Pons (tissue), 1 donor: Measurements from ENCODE around the gene ARID1B.

Source experiments
- DNase-seq: peaks from one replicate; pipeline ENCODE4 v3.0.0-alpha.2; 2016; ENCODE audit warnings: low spot score

ARID1B gene

GRCh38 chr6:156909212-156910010, 132.2 kb downstream of the ARID1B start:
- no peak for DNase-seq

- no peak for DNase-seq
These were observed 132.8 kb downstream of the ARID1B start for GRCh38 chr6:156910011-156910334.

- no peak for DNase-seq
These were observed 133.8 kb downstream of the ARID1B start for GRCh38 chr6:156910938-156911337.

GRCh38 chr6:156911581-156911980, 134.4 kb downstream of the ARID1B start:
- no peak for DNase-seq

GRCh38 chr6:156912431-156912830, 135.3 kb downstream of the ARID1B start:
- DNase-seq = peak; percentile 58

GRCh38 chr6:156914181-156914580, 137.0 kb downstream of the ARID1B start:
- no peak for DNase-seq

- DNase-seq = no peak
These were observed 139.1 kb downstream of the ARID1B start for GRCh38 chr6:156916130-156916801.

GRCh38 chr6:156917213-156917612, 140.0 kb downstream of the ARID1B start:
- DNase-seq = no peak

- DNase-seq = no peak
These were observed 141.5 kb downstream of the ARID1B start for GRCh38 chr6:156918647-156919046.

- no peak for DNase-seq
These were observed 142.2 kb downstream of the ARID1B start for GRCh38 chr6:156919370-156919769.

GRCh38 chr6:156919814-156920369, 142.7 kb downstream of the ARID1B start:
- DNase-seq = no peak

GRCh38 chr6:156924246-156924645, 147.1 kb downstream of the ARID1B start:
- DNase-seq = no peak

GRCh38 chr6:156925026-156925425, 147.8 kb downstream of the ARID1B start:
- no peak for DNase-seq

- DNase-seq = no peak
These were observed 148.8 kb downstream of the ARID1B start for GRCh38 chr6:156925718-156926607.

GRCh38 chr6:156928126-156928525, 150.9 kb downstream of the ARID1B start:
- no peak for DNase-seq

- DNase-seq = no peak
These were observed 151.8 kb downstream of the ARID1B start for GRCh38 chr6:156928972-156929371.

GRCh38 chr6:156931283-156931682, 154.1 kb downstream of the ARID1B start:
- no peak for DNase-seq

- DNase-seq = peak; percentile 52
These were observed 156.3 kb downstream of the ARID1B start for GRCh38 chr6:156933201-156934068.

GRCh38 chr6:156934069-156934460, 156.9 kb downstream of the ARID1B start:
- DNase-seq = no peak

GRCh38 chr6:156935000-156935399, 157.8 kb downstream of the ARID1B start:
- no peak for DNase-seq

GRCh38 chr6:156938143-156938542, 161.0 kb downstream of the ARID1B start:
- DNase-seq = no peak
